ENCODE results near the gene ZNF575. TPM values are rescaled to one million over a fixed set of nuclear protein-coding genes. Genes with fewer than 3 reads are reported as not detected.

The ZNF575 gene
- total RNA-seq, 1 experiment from 2014 or later, result 2.8 TPM

GRCh38 chr19:43538922-43539321 is 5.9 kb downstream of the ZNF575 start:
- BruUV-seq (replicated peaks), result no TSS peak
- CTCF ChIA-PET, result no interaction called here
- Histone ChIP-seq H3K36me3 (ENCODE audit: insufficient read depth, low read length, poor library complexity, severe bottlenecking) (peaks cover 51% of the 10 kb centered on the region), H3K27ac (ENCODE audit: low read depth, low read length, poor library complexity, severe bottlenecking) (no peak overlapping the region), H3K27me3 (replicated peaks; ENCODE audit: insufficient read depth, low read depth, low read length, poor library complexity) (no peaks in the 10 kb centered on the region), H3K9me3 (ENCODE audit: low read depth, low read length, poor library complexity, severe bottlenecking) (peaks cover 5% of the 10 kb centered on the region), H3K4me3 (ENCODE audit: low read depth, low read length, poor library complexity, severe bottlenecking) (no peak overlapping the region), H3K4me1 (ENCODE audit: insufficient read depth, low read length, poor library complexity, severe bottlenecking) (peaks cover 6% of the 10 kb centered on the region)
- TF ChIP-seq EZH2 (IDR thresholded peaks at IDR 0.05; ENCODE audit: borderline replicate concordance, low read depth, low read length, poor library complexity, severe bottlenecking) (no peak), CTCF (conservative IDR thresholded peaks at IDR 0.05; ENCODE audit: low read depth, low read length) (no peak)
- intact Hi-C loops (cut with micrococcal nuclease; ENCODE audit: unreplicated experiment), result loop anchor here (10.0 kb wide), 1 partner anchor 126 kb away; no protein-coding TSS in a partner anchor
- DNase-seq (ENCODE audit: low spot score), result no peak
- POLR2A ChIA-PET (ENCODE audit: low non-redundant PET), result no interaction called here

GRCh38 chr19:43540381-43540780 is 7.4 kb downstream of the ZNF575 start:
- peaks cover 5% of the 10 kb centered on the region for H3K9me3 ChIP-seq (ENCODE audit: low read depth, low read length, poor library complexity, severe bottlenecking)
- peaks cover 55% of the 10 kb centered on the region for H3K36me3 ChIP-seq (ENCODE audit: insufficient read depth, low read length, poor library complexity, severe bottlenecking)
- POLR2A ChIA-PET (ENCODE audit: low non-redundant PET), result no interaction called here
- no peak overlapping the region for H3K27ac ChIP-seq (ENCODE audit: low read depth, low read length, poor library complexity, severe bottlenecking)
- H3K27me3 ChIP-seq (replicated peaks; ENCODE audit: insufficient read depth, low read depth, low read length, poor library complexity), result no peaks in the 10 kb centered on the region
- no peak overlapping the region for H3K4me3 ChIP-seq (ENCODE audit: low read depth, low read length, poor library complexity, severe bottlenecking)
- intact Hi-C loops (cut with micrococcal nuclease; ENCODE audit: unreplicated experiment), result no loop called here
- CTCF ChIA-PET, result no interaction called here
- TF ChIP-seq EZH2 (IDR thresholded peaks at IDR 0.05; ENCODE audit: borderline replicate concordance, low read depth, low read length, poor library complexity, severe bottlenecking) (no peak), CTCF (conservative IDR thresholded peaks at IDR 0.05; ENCODE audit: low read depth, low read length) (no peak)
- BruUV-seq (replicated peaks), result no TSS peak
- H3K4me1 ChIP-seq (ENCODE audit: insufficient read depth, low read length, poor library complexity, severe bottlenecking), result no peaks in the 10 kb centered on the region
- DNase-seq (ENCODE audit: low spot score), result no peak

GRCh38 chr19:43541920-43542650 is 9.1 kb downstream of the ZNF575 start:
- Histone ChIP-seq H3K4me3 (ENCODE audit: low read depth, low read length, poor library complexity, severe bottlenecking) (no peak overlapping the region), H3K4me1 (ENCODE audit: insufficient read depth, low read length, poor library complexity, severe bottlenecking) (no peaks in the 10 kb centered on the region), H3K27me3 (replicated peaks; ENCODE audit: insufficient read depth, low read depth, low read length, poor library complexity) (no peaks in the 10 kb centered on the region), H3K27ac (ENCODE audit: low read depth, low read length, poor library complexity, severe bottlenecking) (no peak overlapping the region), H3K36me3 (ENCODE audit: insufficient read depth, low read length, poor library complexity, severe bottlenecking) (peaks cover 58% of the 10 kb centered on the region), H3K9me3 (ENCODE audit: low read depth, low read length, poor library complexity, severe bottlenecking) (peaks cover 5% of the 10 kb centered on the region)
- TF ChIP-seq EZH2 (IDR thresholded peaks at IDR 0.05; ENCODE audit: borderline replicate concordance, low read depth, low read length, poor library complexity, severe bottlenecking), result no peak
- TF ChIP-seq CTCF (conservative IDR thresholded peaks at IDR 0.05; ENCODE audit: low read depth, low read length), result no peak
- ChIA-PET POLR2A (ENCODE audit: low non-redundant PET) (no interaction called here), CTCF (interaction anchor here (0.6 kb wide), 1 partner anchor 14 kb away, joined by 16 read pairs; no protein-coding TSS in a partner anchor)
- no TSS peak for BruUV-seq (replicated peaks)
- intact Hi-C loops (cut with micrococcal nuclease; ENCODE audit: unreplicated experiment), result no loop called here
- no peak for DNase-seq (ENCODE audit: low spot score)
